Activated CD4-positive, CD25-positive, alpha-beta regulatory T cell treated with anti-CD3 and anti-CD28 coated beads, Interleukin-2, amount 50 U/mL, for 16 hours (primary cell): ENCODE data around the gene IL12RB1.
"Not testable (repeated sequence)": the region's sequence is repeated elsewhere in the genome, so short reads cannot be mapped to it uniquely, and the experiment has no call there.

Experiments used
- DNase-seq: peaks from one replicate; pipeline ENCODE4 v3.0.0-alpha.2; 2020; ENCODE audit warnings: low read depth, low spot score

Gene IL12RB1

GRCh38 chr19:18112989-18113478 is 26.3 kb upstream of the IL12RB1 start:
- DNase-seq, result peak; percentile 64

GRCh38 chr19:18110609-18111232 is 24.0 kb upstream of the IL12RB1 start:
- no peak for DNase-seq

GRCh38 chr19:18109733-18110608 is 23.2 kb upstream of the IL12RB1 start:
- no peak for DNase-seq

- DNase-seq, result no peak
Measured at GRCh38 chr19:18109341-18109732, 22.6 kb upstream of the IL12RB1 start.

- DNase-seq, result no peak
Measured at GRCh38 chr19:18108897-18109296, 22.2 kb upstream of the IL12RB1 start.

GRCh38 chr19:18107235-18107634 is 20.5 kb upstream of the IL12RB1 start:
- DNase-seq, result no peak

GRCh38 chr19:18105259-18105658 is 18.5 kb upstream of the IL12RB1 start:
- not testable (repeated sequence) for DNase-seq

- no peak for DNase-seq
Measured at GRCh38 chr19:18104793-18105131, 18.0 kb upstream of the IL12RB1 start.

GRCh38 chr19:18102916-18103542 is 16.3 kb upstream of the IL12RB1 start:
- DNase-seq, result no peak

GRCh38 chr19:18101268-18101667 is 14.5 kb upstream of the IL12RB1 start:
- no peak for DNase-seq

- DNase-seq, result no peak
Measured at GRCh38 chr19:18100710-18101109, 14.0 kb upstream of the IL12RB1 start.

- DNase-seq, result no peak
Measured at GRCh38 chr19:18099623-18099995, 12.9 kb upstream of the IL12RB1 start.

- no peak for DNase-seq
Measured at GRCh38 chr19:18098891-18099622, 12.3 kb upstream of the IL12RB1 start.

- no peak for DNase-seq
Measured at GRCh38 chr19:18097993-18098890, 11.5 kb upstream of the IL12RB1 start.

GRCh38 chr19:18097217-18097992 is 10.7 kb upstream of the IL12RB1 start, which contains the start of gene MAST3:
TSS of gene MAST3 (plus strand) at chr19:18097778. CDS start at chr19:18097793, 15 bp downstream.
- peak; percentile 81 for DNase-seq

GRCh38 chr19:18096258-18096657 is 9.5 kb upstream of the IL12RB1 start:
- no peak for DNase-seq

- DNase-seq, result no peak
Measured at GRCh38 chr19:18093439-18094161, 6.9 kb upstream of the IL12RB1 start.

- peak; percentile 69 for DNase-seq
Measured at GRCh38 chr19:18091217-18091608, 4.5 kb upstream of the IL12RB1 start.

GRCh38 chr19:18090545-18091216 is 3.9 kb upstream of the IL12RB1 start:
- DNase-seq, result no peak
